CMK (cell line): Measurements from ENCODE around the gene ACP6.
"Not testable (repeated sequence)": the region's sequence is repeated elsewhere in the genome, so short reads cannot be mapped to it uniquely, and the experiment has no call there.

Experiments
- DNase-seq: peaks from one replicate; pipeline ENCODE4 v3.0.0-alpha.2; 2010; ENCODE audit warnings: low read depth

The ACP6 gene

DNA sequence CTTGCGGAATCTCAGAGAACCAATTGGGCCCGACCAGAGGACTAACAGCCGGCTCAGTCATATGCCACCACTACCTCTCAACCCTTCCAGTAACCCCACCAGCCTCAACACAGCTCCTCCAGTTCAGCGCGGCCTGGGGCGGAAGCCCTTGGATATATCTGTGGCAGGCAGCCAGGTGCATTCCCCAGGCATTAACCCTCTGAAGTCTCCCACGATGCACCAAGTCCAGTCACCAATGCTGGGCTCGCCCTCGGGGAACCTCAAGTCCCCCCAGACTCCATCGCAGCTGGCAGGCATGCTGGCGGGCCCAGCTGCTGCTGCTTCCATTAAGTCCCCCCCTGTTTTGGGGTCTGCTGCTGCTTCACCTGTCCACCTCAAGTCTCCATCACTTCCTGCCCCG, 49.8 kb downstream of the ACP6 start:
- DNase-seq = no peak

DNA sequence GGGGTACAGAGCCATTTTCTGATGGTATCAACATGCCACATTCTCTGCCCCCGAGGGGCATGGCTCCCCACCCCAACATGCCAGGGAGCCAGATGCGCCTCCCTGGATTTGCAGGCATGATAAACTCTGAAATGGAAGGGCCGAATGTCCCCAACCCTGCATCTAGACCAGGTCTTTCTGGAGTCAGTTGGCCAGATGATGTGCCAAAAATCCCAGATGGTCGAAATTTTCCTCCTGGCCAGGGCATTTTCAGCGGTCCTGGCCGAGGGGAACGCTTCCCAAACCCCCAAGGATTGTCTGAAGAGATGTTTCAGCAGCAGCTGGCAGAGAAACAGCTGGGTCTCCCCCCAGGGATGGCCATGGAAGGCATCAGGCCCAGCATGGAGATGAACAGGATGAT, 50.6 kb downstream of the ACP6 start:
- DNase-seq = no peak

DNA sequence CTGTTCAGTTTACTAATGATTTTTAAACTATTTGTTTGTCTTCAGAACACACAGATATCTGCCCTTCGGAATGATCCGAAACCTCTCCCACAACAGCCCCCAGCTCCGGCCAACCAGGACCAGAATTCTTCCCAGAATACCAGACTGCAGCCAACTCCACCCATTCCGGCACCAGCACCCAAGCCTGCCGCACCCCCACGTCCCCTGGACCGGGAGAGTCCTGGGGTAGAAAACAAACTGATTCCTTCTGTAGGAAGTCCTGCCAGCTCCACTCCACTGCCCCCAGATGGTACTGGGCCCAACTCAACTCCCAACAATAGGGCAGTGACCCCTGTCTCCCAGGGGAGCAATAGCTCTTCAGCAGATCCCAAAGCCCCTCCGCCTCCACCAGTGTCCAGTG, 51.6 kb downstream of the ACP6 start:
- no peak for DNase-seq

DNA sequence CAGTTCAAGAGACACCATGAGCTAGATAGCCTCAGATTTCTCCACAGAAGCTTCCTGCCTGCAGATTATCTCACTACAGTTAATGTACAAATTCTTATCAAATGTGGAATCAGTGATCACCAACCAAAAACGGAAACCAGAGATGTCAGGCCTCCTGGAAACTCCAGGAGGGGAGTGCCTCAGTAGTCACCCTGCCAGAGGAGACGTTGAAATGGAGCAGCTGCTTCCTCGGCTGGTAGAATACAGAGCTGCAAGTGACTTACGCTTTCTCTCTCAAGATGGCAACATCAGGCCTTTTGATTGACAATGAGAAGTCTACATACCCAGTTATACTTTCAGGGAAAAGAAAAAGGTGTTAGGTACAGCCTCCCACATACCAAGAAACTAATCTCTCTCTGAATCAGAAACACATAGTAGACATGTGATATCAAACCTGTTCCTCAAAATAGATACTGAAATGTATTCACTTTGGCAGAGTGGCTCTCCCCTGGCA, 52.2 kb downstream of the ACP6 start:
- DNase-seq = peak; percentile 72

DNA sequence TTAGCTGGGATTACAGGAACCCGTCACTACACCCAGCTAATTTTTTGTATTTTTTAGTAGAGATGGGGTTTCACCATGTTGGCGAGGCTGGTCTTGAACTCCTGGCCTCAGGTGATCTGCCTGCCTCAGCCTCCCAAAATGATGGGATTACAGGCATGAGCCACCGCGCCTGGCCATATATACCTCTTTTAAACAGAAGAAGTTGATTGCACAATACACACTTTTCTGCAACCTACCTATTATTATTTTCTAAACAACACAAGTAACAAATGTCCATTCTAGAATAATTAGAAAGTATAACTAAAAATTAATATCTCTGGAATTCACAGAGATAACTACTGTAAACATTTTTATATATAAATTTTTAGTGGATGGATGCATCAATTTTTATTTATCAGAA, 55.4 kb downstream of the ACP6 start:
- not testable (repeated sequence) for DNase-seq

DNA sequence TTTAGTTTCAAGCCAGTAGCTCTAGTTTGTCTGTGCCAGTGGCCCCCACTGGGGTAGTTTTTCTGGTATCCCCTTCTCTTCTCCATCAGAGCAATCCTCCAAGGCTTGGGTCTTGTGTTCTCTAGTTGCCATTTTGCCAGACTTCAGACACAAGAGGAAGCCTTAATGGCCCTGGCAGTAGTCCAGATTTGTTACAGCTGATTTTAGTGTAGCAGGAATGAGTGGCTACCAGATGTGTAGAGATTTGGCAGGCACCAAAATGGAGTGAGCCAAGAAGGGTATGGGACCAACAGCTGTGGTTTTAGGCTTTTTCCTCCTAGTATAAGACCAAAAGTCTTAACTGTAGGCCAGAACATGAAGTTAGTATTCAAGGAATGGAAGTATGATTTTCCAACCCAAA, 56.8 kb downstream of the ACP6 start:
- DNase-seq = no peak

DNA sequence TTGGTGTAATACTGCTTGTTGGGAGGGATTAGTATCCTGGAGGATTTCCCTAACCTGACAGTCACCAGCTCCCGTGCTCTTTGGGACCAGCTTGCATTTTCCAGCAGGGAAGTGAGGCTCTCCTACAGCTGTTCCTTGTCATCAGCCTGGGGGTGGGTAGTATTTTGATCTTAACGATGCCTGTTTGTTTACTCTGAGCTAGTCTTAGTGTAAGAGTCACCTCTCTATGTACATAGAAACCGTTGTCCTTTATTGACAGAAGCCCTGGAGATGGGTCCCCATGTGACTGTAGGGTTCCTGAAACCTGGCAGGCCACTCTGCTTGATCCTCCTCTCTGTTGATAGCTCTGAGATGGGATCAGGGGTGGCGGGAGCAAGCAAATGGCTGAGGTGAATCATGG, 58.0 kb downstream of the ACP6 start:
- DNase-seq = no peak

DNA sequence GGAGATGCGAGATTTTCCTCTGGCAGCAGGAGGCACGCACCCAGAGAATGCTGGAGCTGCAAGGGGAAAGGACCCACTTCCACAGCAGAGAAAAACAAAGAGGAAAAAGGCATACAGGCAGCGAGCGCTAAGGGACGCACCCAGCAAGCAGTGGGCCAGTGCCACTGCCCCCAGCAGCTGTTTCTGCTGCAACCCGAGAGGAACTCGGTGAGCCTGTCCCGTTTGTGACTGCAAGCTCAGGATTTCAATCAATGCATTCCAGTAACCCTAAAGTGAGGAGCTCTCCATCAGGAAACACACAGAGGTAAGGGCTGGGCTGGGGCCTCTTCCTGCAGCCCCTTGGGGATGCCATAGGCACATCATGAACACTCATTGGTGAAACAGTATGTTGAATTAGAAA, 58.7 kb downstream of the ACP6 start:
- DNase-seq = no peak

DNA sequence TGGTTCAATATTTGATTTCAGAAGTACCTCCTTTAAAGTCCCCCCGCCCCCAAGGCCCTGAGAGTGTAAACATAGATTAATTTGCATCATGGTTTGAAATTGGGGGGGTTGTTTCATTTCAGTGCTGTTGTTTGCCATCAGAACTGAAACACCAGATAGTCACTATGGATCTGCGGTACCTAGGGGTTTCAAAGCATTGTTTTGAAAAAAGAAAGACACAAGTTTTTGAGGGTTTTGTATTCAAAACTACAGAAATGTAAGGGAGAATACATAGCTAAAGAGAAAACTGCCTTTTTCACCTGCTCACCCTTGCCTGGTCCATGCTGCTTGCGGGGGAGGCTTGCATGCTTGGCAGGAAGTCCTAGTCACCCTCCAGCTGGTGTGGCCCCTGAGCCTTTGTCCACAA, 59.3 kb downstream of the ACP6 start:
- DNase-seq = no peak

DNA sequence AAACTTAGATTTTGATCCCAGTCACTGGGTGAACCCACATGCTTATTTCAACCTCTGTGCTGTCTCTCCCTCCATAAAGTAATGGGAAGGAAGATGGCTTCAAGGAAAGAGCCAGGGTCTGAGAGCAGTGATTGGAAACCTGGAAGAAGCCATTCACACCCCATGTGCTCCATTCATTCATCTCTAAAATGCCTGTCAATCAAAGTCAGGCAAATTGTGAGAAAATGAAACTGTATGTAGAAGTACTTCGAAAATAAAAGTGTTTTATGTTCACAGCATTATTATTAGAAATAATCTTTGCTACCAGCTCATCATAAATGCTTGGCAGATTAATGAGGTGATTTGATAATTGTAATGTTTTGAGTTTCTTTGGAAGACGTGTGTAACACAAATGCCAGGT, 61.0 kb downstream of the ACP6 start:
- DNase-seq = no peak

DNA sequence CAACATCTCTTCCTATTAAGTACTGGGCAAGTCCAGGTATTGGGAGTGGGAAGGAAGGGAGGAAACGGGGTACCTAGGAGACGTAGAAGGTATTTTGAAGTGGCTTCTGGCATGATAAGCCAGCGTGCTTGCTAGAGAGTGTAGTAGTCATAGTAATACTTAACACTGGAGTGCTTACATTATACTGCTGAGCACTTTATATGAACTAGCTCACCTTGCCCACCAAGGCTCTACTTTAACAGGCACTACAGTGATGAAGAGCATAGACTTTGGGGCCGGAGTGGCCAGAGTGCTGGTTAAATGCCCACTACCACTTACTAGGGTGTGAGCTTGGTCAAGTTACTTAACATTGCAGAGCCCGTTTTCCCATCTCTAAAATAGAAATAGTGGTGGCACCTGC, 61.7 kb downstream of the ACP6 start:
- no peak for DNase-seq

DNA sequence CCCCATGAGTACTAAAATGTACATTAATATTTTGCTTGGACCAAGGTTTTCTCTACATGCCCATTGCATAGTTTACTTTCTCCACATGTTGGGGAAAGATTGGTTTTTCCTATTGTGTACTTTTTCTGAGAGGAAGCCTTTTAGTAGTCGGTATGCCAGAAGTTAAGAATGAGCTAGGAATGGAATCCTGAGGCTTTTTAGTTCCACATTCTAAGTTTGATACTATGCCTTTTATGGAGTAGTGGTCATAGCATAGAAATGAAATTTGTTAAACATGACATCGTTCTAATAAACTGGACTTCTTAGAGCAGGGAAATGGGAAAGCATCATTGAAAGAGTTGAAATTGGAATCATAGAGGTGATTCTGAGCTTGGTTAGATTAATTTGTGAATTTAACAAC, 64.7 kb downstream of the ACP6 start:
- no peak for DNase-seq

DNA sequence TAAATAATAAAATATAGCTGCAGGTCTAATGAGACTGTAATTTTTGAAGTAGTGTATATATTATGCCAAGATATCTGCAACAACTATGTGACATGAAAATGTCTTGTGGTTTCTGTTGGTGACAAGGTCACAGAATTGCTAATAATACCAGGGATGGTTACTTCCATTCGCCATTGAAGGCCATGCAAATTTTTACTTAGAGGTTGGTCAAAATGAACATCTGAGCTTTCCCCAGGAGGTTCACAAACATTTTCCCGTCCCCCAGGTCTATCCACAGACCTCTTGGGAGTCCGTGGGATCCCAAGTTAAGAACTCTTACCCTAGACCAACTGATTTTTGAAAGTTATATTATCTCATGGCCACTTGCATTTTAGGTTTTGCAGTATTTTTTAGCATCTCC, 66.3 kb downstream of the ACP6 start:
- DNase-seq = no peak

DNA sequence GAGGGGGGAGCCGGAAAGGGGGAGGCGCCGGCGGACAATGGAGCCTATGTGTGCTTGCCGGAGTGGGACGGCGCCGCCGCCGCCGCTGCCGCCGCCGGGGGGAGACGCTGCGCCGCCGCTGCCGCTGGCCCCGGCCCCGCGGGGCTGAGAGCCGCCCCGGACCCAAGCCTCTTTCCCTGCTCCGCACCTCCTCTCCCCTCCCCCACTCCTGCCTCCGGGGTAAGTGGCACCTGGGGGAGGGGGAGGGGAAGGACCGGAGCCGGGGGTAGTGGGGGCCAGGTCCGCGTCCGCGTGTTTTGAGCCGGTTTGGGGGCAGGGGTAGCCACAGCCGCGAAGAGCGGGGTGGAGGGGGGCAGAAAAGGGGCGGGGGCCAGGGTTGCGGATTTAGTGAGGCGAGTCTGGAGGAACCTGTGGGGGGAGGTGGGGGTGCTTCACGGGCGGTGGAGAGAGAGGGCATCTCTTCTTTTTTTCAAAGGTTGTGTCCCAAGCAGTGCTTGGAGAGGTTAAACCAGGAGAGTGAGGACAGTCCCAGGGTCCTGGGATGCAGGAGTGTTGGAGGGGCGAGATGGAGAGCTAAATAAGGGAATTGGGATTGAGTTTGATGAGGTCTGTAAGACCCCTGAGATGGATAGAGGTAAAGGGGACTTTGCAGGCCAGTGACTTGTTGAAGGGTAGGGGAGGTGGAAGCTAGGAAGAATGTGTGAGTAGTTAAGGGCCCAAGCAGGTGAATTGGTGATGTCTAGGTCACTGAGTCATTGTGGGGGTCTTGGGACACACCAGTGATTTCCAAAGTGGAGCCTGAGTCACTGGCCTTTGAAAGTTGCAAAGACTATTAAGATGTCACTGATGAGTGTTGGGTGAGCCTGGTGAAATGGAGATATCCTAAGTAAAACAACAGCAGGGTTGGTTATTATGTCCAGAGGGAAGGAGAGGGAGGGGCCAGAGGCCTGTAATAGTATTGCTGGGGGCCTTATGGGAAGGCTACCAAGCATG, 69.9 kb downstream of the ACP6 start:
- no peak for DNase-seq

DNA sequence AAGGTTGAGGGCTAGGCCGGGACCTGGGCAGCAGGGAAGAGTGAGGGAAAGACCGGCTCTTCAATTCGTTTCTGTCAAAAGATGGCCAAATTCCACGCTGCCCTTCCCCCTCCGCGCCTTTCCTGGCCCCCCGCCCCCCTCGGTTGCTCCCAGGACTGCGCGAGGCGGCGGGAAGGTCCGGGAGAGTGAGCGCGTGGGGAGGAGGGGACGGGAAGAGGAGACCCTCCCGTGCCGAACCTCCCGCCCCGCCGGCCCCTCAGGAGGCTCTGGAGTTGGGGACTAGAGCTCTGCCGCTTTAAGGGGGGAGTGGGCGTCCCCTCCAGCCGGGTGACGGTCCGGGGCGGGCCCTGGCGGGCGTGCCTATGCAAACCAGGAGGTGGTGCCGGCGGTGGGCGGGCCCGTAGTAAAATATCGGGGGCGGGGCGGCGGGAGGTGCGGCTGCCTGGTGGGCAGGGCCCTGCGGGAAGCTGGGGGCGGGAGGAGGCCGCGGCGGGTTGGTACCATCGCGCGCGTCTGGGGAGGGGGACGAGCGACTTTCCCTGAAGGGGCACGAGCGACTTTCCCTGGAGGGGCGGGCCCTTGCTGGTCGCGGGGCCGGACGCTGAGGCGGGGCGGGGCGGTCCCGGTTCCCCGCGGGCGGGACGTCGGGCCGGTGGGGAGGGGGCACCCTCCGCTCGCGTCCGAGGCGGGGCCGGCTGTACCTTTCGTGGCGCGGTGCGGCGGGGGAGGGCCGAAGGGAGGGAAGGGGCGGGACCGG, 70.8 kb downstream of the ACP6 start:
- DNase-seq = peak; percentile 87

DNA sequence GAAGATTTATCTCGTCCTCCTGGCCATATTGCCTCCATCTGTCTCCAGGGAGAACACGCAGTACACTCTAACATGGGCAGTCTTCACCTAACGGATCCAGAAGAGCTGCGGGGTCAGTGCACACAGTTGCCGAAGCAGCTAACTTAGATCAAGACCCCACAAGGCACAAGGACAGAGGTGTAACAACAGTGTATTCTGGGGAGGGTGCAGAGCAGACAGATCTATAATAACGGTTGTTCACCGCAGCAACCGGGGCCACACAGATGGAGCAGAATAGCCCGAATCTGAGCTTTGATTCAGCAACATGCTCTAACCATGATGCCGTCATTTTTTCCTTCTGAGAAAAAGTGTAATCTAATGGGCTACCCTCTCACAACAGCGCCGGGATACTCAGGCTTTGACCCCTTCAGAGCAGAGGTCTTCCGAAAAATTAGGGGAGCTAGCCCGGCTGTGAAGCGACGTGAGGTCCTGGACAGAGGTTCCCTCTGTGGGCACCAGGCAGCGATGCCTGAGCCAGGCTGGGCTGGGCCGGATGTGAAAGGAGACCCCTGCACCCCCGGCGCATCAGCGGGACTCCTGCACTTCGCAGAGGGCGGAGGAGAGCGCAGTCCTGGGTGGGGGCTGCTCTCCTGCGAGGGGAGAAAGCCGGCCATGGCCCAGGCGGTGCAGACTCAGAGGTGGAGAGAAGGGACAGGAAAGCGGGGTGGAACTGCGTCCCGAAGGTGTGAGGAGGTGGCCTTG, 71.5 kb downstream of the ACP6 start:
- no peak for DNase-seq

DNA sequence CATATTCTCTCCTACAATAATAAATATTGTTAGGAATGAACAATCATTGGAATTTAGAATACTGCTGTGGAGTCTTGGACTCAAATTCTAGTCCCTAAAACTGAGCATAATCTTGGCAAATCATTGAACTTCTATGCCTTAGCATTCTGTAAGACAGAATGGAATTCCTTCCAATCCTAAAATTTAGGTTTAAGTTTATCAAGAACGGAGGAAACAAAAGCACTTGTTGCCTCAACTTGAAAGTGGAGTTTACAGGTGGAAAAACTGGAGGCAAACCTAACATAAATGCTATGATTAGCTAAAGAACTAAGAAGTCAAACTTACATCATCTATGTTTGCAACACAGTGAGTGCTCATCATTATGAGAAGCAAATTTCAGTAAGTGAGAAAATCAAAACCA, 73.3 kb downstream of the ACP6 start:
- DNase-seq = no peak
